ENCODE results near the gene TRPV6.

- no peak for TF ChIP-seq EGR1 (IDR thresholded peaks at IDR 0.05)
- TF ChIP-seq TEAD4 (IDR thresholded peaks at IDR 0.05): no peak
- TF ChIP-seq, protein P1, sequence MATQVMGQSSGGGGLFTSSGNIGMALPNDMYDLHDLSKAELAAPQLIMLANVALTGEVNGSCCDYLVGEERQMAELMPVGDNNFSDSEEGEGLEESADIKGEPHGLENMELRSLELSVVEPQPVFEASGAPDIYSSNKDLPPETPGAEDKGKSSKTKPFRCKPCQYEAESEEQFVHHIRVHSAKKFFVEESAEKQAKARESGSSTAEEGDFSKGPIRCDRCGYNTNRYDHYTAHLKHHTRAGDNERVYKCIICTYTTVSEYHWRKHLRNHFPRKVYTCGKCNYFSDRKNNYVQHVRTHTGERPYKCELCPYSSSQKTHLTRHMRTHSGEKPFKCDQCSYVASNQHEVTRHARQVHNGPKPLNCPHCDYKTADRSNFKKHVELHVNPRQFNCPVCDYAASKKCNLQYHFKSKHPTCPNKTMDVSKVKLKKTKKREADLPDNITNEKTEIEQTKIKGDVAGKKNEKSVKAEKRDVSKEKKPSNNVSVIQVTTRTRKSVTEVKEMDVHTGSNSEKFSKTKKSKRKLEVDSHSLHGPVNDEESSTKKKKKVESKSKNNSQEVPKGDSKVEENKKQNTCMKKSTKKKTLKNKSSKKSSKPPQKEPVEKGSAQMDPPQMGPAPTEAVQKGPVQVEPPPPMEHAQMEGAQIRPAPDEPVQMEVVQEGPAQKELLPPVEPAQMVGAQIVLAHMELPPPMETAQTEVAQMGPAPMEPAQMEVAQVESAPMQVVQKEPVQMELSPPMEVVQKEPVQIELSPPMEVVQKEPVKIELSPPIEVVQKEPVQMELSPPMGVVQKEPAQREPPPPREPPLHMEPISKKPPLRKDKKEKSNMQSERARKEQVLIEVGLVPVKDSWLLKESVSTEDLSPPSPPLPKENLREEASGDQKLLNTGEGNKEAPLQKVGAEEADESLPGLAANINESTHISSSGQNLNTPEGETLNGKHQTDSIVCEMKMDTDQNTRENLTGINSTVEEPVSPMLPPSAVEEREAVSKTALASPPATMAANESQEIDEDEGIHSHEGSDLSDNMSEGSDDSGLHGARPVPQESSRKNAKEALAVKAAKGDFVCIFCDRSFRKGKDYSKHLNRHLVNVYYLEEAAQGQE (IDR thresholded peaks at IDR 0.05; ENCODE audit: low read depth): no peak
These were observed 28.6 kb upstream of the TRPV6 start for GRCh38 chr7:142914121-142914520.
